T-helper 17 cell (primary cell): Measurements from ENCODE around the gene KLHDC4. TPM values are rescaled to one million over a fixed set of nuclear protein-coding genes. Genes with fewer than 3 reads are reported as not detected.
A peak's percentile ranks its signal among the peaks of the same experiment; 100 is the strongest.
"Not testable (repeated sequence)": the region's sequence is repeated elsewhere in the genome, so short reads cannot be mapped to it uniquely, and the experiment has no call there.

Experiments used
- ATAC-seq: fragments of 150-1000 bp; cut with Tn5 transposase; 2 replicates; pipeline ENCODE4 v1.10.0; 2021; ENCODE audit warnings: mild to moderate bottlenecking, moderate library complexity
- DNase-seq, 3 donors: peaks; one replicate each; pipeline versions ENCODE4 v3.0.0 to v3.0.0-alpha.2; 2020 to 2021
- H3K9me3 ChIP-seq: one replicate; pipeline ENCODE4 v1.7.0; 2013; ENCODE audit warnings: low read length, mild to moderate bottlenecking; ENCODE audit not compliant: control insufficient read depth, poor library complexity, severe bottlenecking
- H3K27ac Mint-ChIP-seq: one replicate; pipeline ENCODE4 v1.8.0; 2022; ENCODE audit warnings: mild to moderate bottlenecking, moderate library complexity, mixed read lengths
- H3K27me3 Mint-ChIP-seq: one replicate; pipeline ENCODE4 v1.8.0; 2022; ENCODE audit warnings: mixed read lengths
- H3K36me3 Mint-ChIP-seq: one replicate; pipeline ENCODE4 v1.8.0; 2022; ENCODE audit warnings: low read depth, mixed read lengths
- H3K4me1 Mint-ChIP-seq: one replicate; pipeline ENCODE4 v1.8.0; 2022; ENCODE audit warnings: mild to moderate bottlenecking, mixed read lengths
- H3K4me3 Mint-ChIP-seq: one replicate; pipeline ENCODE4 v1.8.0; 2022; ENCODE audit warnings: mild to moderate bottlenecking, moderate library complexity, mixed read lengths
- total RNA-seq, 4 donors: library from RNA in 2 of 4; stranded (reverse) in 2 of 4; gene quantifications; one replicate each; pipeline ENCODE4 v1.2.3 and lab custom pipeline; 2022 to 2026

The KLHDC4 gene
- total RNA-seq, 2 donors from 2014 or later = 67.7 to 93.3 TPM

DNA sequence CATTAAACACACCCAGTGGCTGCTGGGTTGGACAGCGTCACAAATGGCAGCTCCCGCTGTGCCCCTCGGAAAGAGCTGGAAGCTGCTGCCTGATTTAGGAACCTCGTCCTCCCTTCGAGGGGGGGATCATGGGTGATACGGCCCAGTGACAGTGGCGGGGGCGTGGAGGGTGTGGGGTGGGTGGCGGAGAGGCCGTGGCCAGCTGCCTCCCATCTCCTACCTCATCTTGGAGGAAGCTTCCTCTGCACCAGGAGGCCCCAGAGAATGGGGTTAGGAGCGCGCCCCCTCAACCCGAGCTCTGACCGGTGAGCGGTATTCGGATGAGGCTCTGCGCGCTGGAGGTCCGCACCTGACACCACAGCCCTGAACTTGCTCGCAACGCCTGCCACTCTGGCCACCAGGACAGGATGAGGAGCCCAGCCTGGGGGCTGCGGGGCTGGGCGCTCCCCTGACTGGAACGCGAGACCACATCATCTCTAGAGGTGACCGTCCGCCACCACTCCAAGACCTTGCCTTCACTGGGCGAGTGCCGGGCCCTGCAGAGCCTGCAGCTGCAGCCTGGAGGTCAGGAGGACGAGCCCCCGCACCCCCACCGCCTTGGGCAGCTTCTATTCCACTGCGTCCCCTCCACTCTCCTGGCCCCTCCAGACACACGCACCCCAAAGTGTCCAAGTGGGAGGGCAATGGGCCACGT is 80.9 kb downstream of the KLHDC4 start:
- Mint-ChIP-seq H3K4me1 (peaks cover 6% of the 10 kb centered on the region), H3K36me3 (no peaks in the 10 kb centered on the region), H3K4me3 (no peak overlapping the region), H3K27ac (no peak overlapping the region), H3K27me3 (peaks cover 19% of the 10 kb centered on the region)
- no peaks in the 10 kb centered on the region for H3K9me3 ChIP-seq
- DNase-seq = no peak
- ATAC-seq = no peak

DNA sequence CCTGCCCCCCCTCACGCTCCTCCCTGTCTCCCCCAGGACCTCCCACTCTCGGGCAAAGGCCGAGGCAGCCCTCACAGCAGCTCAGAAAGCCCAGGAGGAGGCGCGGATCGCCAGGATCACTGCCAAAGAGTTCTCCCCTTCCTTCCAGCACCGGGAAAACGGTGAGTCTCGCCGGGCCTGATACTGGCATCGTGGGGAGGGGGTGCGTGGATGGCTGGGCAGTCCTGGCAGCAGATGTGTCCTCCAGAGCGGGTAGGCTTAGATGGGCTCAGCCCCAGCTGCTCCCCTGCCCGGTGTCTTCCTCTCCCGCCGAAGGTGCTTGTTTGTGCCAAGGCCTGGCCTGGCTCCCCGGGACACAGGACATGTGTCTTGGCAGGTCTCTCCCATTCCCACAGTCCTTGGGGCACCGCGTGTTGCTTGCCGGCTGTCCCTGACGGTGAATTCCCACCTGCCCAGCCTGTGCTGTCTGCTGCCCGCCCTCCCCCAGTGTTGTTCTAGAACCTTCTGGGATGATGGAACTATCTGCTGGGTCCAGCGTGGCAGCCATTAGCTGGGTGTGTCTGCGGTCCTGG is 81.6 kb downstream of the KLHDC4 start:
- no peak for DNase-seq
- H3K27me3 Mint-ChIP-seq = peaks cover 19% of the 10 kb centered on the region
- H3K27ac Mint-ChIP-seq = no peak overlapping the region
- no peaks in the 10 kb centered on the region for H3K36me3 Mint-ChIP-seq
- H3K9me3 ChIP-seq = no peaks in the 10 kb centered on the region
- H3K4me3 Mint-ChIP-seq = no peak overlapping the region
- no peak for ATAC-seq
- H3K4me1 Mint-ChIP-seq = peaks cover 6% of the 10 kb centered on the region

DNA sequence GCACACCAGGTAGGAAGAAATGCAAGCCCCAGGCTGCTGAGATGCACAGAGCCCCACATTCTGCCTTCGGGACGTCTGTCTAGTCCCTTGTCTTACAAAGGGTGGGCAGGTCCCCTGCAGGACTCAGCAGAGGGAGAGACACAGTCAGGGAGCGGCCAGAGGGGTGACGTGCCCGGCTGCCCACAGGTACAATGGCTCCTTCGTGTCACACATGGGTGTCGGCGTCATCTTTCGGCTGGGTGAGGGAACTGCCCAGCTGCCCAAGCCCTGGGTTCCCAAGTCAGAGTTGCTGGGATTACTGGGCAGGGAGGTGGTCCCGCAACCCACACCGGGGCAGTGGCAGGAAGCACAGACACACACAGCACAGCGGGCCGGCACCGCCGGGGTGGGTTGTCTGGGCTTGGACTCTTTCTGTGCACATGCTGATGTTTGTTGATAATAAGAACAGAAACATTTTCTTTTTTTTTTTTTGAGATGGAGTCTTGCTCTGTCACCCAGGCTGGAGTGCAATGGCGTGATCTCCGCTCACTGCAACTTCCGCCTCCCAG is 82.9 kb downstream of the KLHDC4 start:
- no peak for ATAC-seq
- H3K4me3 Mint-ChIP-seq = no peak overlapping the region
- no peak for DNase-seq
- no peaks in the 10 kb centered on the region for H3K9me3 ChIP-seq
- H3K4me1 Mint-ChIP-seq = peaks cover 6% of the 10 kb centered on the region
- no peak overlapping the region for H3K27ac Mint-ChIP-seq
- H3K27me3 Mint-ChIP-seq = peaks cover 19% of the 10 kb centered on the region
- no peaks in the 10 kb centered on the region for H3K36me3 Mint-ChIP-seq

DNA sequence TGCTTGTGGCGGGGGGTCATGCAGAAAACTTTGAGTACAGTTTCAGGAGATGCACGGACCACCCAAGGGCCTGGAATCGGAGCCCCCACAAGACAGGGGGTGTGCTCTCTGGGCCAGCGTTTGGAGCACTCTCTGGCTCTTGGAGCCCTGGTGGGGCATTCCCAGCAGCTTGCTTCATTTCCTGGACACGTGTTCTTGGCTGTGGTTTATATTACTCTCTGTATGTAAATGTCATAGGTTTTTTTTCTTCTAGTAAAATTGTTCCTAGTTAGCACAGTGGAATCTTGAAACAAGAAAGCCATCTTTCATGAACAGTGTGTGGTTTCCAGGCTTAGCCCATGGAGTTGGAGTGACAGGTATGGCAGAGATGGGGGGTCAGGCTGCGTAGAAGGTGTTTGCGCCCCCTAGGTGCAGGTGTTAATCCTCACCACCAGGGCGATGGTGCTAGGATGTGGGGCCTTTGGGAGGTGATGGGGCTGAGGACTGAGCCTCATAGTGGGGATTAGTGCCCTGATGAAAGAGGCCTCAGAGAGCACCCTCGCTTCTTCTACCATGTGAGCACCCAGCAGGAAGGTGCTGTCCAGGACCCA is 83.7 kb downstream of the KLHDC4 start:
- Mint-ChIP-seq H3K36me3 (no peaks in the 10 kb centered on the region), H3K4me1 (peaks cover 6% of the 10 kb centered on the region), H3K27ac (no peak overlapping the region), H3K27me3 (peaks cover 16% of the 10 kb centered on the region), H3K4me3 (no peak overlapping the region)
- H3K9me3 ChIP-seq = no peaks in the 10 kb centered on the region
- peak; percentile 37 for ATAC-seq
- DNase-seq = no peak

DNA sequence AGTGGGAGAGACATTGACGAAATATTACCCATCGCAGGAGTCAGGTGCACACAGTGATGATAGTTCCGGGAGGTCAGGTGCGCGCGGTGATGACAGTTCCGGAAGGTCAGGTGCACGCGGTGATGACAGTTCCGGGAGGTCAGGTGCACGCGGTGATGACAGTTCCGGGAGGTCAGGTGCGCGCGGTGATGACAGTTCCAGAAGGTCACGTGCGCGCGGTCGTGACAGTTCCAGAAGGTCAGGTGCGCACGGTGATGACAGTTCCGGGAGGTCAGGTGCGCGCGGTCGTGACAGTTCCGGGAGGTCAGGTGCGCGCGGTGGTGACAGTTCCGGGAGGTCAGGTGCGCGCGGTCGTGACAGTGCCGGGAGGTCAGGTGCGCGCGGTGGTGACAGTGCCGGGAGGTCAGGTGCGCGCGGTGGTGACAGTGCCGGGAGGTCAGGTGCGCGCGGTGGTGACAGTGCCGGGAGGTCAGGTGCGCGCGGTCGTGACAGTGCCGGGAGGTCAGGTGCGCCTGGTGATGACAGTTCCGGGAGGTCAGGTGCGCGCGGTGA is 84.7 kb downstream of the KLHDC4 start:
- not testable (repeated sequence) for H3K36me3 Mint-ChIP-seq, ATAC-seq, DNase-seq, H3K9me3 ChIP-seq, H3K4me3 Mint-ChIP-seq, H3K4me1 Mint-ChIP-seq
- Mint-ChIP-seq H3K27ac (peak overlapping the region; percentile 8), H3K27me3 (peaks cover 19% of the 10 kb centered on the region)

DNA sequence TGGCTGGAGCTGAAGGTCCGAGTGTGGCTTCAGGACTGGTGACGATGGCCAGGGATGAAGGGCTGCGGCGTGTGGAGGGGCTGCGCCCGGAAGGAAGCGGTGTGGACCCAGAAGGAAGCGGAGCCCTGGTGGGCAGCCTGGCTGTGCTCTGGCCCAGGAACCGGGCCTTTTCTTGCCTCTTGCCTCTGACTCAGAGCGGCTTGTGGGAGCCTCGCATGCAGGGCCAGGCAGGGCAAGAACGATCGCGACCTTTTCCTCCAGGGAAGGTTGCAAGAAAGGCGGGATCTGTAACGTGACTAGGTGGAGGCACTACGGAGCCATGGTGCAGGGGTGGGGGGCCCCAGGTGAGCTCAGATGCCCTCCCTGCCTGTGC is 85.5 kb downstream of the KLHDC4 start:
- DNase-seq (no peak), ATAC-seq (no peak)
- Mint-ChIP-seq H3K27ac (no peak overlapping the region), H3K36me3 (no peaks in the 10 kb centered on the region), H3K4me3 (no peak overlapping the region), H3K4me1 (peaks cover 6% of the 10 kb centered on the region), H3K27me3 (peaks cover 13% of the 10 kb centered on the region)
- H3K9me3 ChIP-seq = no peaks in the 10 kb centered on the region

DNA sequence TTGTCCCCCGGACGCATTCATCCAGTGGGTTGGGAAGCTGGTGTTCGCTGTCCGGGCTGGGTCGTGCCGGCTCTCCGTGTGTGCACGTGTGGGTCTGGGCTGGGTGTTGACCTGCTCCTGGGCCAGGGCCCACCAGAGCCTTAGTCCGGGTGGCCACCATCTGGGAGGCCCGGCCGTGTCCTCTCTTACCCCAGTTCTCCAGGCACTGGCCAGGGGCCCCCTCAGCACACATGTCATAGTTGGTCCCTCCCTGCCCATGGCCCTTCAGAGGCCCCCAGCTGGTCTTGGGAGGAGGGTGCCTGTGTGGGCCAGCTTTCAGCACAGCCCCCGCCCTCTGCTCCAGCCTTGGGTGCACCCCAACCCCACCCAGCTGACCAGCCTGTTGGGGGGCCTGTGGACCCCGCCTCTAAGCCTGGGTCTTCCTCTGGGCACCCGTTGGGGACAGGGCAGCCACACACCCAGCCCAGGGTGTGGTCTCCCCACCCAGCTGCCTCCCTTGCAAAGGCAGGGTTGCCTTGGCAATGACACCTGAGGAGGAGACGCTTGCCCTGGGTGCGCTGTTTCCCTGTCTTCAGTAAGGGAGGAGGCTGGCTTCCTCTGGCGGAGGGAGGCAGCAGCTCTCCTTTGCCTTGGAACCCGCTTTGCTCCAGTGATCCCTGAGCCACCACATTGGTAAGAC is 86.1 kb downstream of the KLHDC4 start:
- Mint-ChIP-seq H3K4me3 (no peak overlapping the region), H3K27me3 (peaks cover 13% of the 10 kb centered on the region), H3K36me3 (no peaks in the 10 kb centered on the region), H3K27ac (no peak overlapping the region), H3K4me1 (peaks cover 6% of the 10 kb centered on the region)
- DNase-seq (no peak), ATAC-seq (no peak)
- H3K9me3 ChIP-seq = no peaks in the 10 kb centered on the region

DNA sequence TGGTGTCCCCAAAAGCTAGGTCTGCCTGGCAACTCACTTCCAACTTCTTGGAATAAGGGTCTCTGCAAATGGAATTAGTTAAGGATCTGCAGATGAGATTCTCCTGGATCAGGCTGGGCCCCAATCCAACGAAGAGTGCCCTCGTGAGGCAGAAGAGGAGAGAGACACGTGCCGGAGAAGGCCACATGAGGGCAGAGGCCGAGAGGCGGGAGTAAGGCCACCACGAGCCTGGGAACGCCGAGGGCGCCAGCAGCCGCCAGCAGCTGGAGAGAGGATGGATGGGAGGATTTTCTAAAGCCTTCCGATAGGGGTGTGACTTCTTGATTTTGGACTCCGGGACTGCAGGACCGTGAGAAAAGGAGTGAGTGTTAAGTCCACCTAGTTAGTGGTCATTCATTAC is 87.2 kb downstream of the KLHDC4 start:
- peaks cover 13% of the 10 kb centered on the region for H3K27me3 Mint-ChIP-seq
- ATAC-seq = no peak
- peaks cover 9% of the 10 kb centered on the region for H3K4me1 Mint-ChIP-seq
- no peak overlapping the region for H3K27ac Mint-ChIP-seq
- H3K9me3 ChIP-seq = no peaks in the 10 kb centered on the region
- no peak for DNase-seq
- H3K36me3 Mint-ChIP-seq = no peaks in the 10 kb centered on the region
- no peak overlapping the region for H3K4me3 Mint-ChIP-seq

DNA sequence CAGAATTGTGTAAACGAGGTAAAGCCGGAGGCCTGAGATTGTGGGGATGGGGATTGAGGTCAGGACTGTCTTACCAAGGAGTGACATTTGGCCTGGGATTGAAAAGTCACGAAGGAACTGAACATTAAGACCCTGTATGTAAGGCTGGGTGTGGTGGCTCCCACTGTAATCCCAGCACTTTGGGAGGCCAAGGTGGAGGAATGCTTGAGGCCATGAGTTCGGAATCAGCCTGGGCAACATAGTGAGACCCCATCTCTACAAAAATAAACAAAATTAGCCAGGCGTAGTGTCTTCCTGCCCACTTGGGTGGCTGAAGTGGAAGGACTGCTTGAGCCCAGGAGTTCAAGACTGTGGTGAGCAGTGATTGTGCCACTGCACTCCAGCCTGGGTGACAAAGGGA is 88.0 kb downstream of the KLHDC4 start:
- Mint-ChIP-seq H3K27ac (no peak overlapping the region), H3K27me3 (peaks cover 13% of the 10 kb centered on the region), H3K4me1 (peaks cover 9% of the 10 kb centered on the region), H3K36me3 (no peaks in the 10 kb centered on the region), H3K4me3 (no peak overlapping the region)
- ATAC-seq (no peak), DNase-seq (no peak)
- H3K9me3 ChIP-seq = no peaks in the 10 kb centered on the region

DNA sequence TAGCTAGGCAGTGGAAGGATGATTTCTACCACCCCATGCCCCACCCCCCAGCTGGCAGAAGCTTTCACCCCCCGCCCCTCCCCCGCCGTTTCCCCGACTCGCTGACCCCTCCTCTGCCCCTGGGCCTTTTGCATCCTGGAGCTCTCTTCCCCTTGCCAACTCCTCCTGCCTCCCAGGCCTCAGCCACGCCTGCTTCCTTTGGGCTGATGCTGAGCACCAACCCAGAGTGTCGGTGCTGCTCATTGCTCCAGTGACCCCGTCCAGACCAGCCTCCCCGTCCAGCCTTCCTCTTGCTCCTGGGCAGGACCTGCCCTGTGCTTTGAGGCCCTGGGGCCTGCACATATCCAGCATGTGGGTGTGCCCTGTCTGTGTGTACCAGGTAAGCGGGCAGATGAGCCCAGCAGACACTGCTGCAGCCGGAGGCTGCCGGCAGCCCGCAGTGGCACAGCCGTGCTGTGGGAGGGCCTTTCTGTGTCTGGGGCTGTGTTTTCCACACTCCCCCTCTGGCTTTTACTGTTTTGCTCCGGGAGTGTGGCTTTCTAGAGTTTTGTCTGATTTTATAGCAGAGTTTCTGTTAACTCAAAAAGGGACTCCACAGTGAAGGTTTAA is 90.6 kb downstream of the KLHDC4 start:
- H3K4me3 Mint-ChIP-seq = no peak overlapping the region
- peaks cover 7% of the 10 kb centered on the region for H3K27me3 Mint-ChIP-seq
- H3K36me3 Mint-ChIP-seq = no peaks in the 10 kb centered on the region
- H3K4me1 Mint-ChIP-seq = peaks cover 3% of the 10 kb centered on the region
- DNase-seq (no peak), ATAC-seq (no peak)
- H3K27ac Mint-ChIP-seq = no peak overlapping the region
- no peaks in the 10 kb centered on the region for H3K9me3 ChIP-seq

DNA sequence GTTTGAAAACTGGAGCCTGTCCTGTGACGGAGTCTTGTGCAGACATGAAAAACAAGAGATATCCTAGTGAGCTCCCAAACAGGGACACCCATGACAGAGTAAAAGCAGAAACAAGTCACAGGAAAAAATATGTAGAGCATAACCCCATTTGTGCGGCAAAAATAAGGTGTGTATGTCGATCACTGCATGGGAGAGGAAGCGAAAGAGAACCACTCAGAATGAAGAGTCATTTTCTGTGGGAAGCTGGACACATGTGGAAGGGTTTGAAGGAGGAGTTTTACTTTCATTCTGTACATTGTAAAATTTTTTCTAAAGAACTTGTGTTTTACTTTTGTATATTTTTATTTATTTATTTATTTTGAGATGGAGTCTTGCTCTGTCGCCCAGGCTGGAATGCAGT is 91.4 kb downstream of the KLHDC4 start:
- H3K27ac Mint-ChIP-seq = no peak overlapping the region
- ATAC-seq (no peak), DNase-seq (no peak)
- H3K4me3 Mint-ChIP-seq = no peak overlapping the region
- H3K4me1 Mint-ChIP-seq = peaks cover 3% of the 10 kb centered on the region
- H3K27me3 Mint-ChIP-seq = peaks cover 9% of the 10 kb centered on the region
- H3K9me3 ChIP-seq = no peaks in the 10 kb centered on the region
- H3K36me3 Mint-ChIP-seq = peaks cover 1% of the 10 kb centered on the region

DNA sequence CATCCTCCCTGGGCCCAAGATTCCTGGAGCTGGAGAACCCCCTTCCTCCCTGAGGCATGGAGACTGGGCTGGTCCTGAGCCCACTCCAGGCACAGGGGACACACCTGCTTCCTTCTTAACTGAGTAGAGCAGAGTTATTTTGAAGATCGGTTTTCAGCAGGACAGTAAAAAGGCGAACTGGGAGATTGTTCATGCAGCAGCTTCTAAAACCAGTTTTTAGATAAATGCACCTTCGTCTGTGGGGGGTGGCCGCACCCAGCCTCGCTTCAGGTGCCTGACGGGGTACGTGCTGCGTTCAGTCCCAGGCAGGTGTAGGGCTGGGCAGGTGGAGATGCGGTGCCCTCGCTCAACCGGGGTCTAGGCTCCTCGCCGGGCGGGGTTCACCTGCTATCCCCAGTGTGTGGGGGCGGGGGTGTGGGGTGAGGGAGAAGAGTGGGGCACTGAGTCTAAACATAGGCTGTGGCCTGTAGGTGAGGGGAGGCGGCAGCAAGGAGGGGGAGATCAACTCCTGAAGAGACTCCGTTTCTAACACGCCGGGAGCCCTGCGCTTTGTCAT is 94.0 kb downstream of the KLHDC4 start:
- ATAC-seq = no peak
- no peak overlapping the region for H3K27ac Mint-ChIP-seq

More for the DNA sequence above, 94.0 kb downstream of the KLHDC4 start:
- H3K4me3 Mint-ChIP-seq = no peak overlapping the region
- H3K4me1 Mint-ChIP-seq = peaks cover 3% of the 10 kb centered on the region
- H3K9me3 ChIP-seq = no peaks in the 10 kb centered on the region
- peaks cover 2% of the 10 kb centered on the region for H3K36me3 Mint-ChIP-seq
- no peak for DNase-seq
- peaks cover 26% of the 10 kb centered on the region for H3K27me3 Mint-ChIP-seq
